ENCODE data around the gene KLHL29. TPM values are rescaled to one million over a fixed set of nuclear protein-coding genes. Genes with fewer than 3 reads are reported as not detected.

The KLHL29 gene
- total and polyA plus RNA-seq, 10 of the 15 experiments (the other 5 are each of a cell fraction or from before 2014, with no cell fraction given): 1.4 to 19.5 (median 6.1) TPM

DNA sequence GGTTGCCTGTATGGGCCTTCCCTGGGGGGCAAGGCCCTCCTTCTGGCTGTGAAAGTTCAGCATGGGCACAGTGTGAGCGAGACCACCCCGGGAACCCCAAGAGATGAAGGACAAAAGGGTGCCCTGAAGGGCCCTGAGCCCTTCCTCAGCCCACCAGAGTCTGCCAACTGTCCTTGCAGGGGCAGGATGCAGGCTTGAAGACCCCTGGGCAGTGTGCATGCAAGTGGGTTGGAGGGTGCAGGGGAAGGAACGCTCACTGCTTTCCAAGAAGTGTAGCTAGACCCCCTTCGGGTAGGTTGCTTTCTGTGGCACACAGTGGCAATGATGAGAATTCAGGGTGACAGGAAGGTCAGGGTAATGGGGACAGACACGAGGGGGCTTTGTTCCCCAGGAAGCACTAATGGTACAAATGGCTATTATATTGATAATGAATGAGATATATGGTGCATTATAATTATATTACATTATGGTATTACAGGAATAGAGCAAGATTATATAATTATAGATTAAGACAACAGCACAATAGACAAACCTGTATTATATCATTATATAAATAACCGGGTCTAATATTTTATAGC, 313.2 kb downstream of the KLHL29 start:
- TF ChIP-seq RFX5 (IDR thresholded peaks at IDR 0.05; ENCODE audit: low read depth, low read length): no peak
- ChIA-PET RAD21 (ENCODE audit: unreplicated experiment) (no interaction called here), CTCF (interaction anchor here (1.1 kb wide), 1 partner anchor 466 kb away, joined by 3 read pairs; no protein-coding TSS in a partner anchor), SMC1A (ENCODE audit: uncharacterized antibody, unreplicated experiment) (interaction anchor here (0.7 to 1.2 kb wide), 2 partner anchors 18 to 499 kb away, joined by 3 to 4 read pairs; no protein-coding TSS in a partner anchor), POLR2A (no interaction called here)
- WGBS (ENCODE audit: insufficient coverage, insufficient replicate concordance, low lambda C conversion rate, missing lambda C conversion rate): 84% methylated on average over 6 of the region's 6 CpGs
- H3K4me3 ChIP-seq: no peak overlapping the region
- H3K4me1 ChIP-seq (ENCODE audit: control insufficient read depth, insufficient read depth, low read length): no peaks in the 10 kb centered on the region
- H4K20me1 ChIP-seq (ENCODE audit: control insufficient read depth, insufficient read depth): no peaks in the 10 kb centered on the region
- no peaks in the 10 kb centered on the region for H3K79me2 ChIP-seq (ENCODE audit: control insufficient read depth, insufficient read depth, low read length)
- intact Hi-C loops (cut with micrococcal nuclease; ENCODE audit: unreplicated experiment): no loop called here
- BruUV-seq (replicated peaks): no TSS peak
- no peak overlapping the region for H2AFZ ChIP-seq (ENCODE audit: control insufficient read depth, low read depth, low read length)
- no peaks in the 10 kb centered on the region for H3K27me3 ChIP-seq (replicated peaks in 1 of 2; ENCODE audit: control insufficient read depth in 2 of 2, insufficient read depth in 2 of 2, low read length in 1 of 2)
- H3K36me3 ChIP-seq (ENCODE audit: control insufficient read depth in 2 of 2, insufficient read depth in 2 of 2, low read length in 1 of 2): peaks cover 12 to 16% of the 10 kb centered on the region in 2 experiments; a peak in 3 of 4 replicates
- ATAC-seq (no peak), DNase-seq (ENCODE audit: low read depth, low spot score) (no peak), FAIRE-seq (no peak)
- in situ Hi-C loops (cut with MboI): no loop called here
- no peak overlapping the region for H3K27ac ChIP-seq (ENCODE audit: control insufficient read depth, insufficient read depth)
- no peak overlapping the region for H3K9ac ChIP-seq (ENCODE audit: control insufficient read depth, insufficient read depth, low read length)
- no peaks in the 10 kb centered on the region for H3K9me3 ChIP-seq (replicated peaks; ENCODE audit: control insufficient read depth, insufficient read depth, low read length)
- H3K4me2 ChIP-seq (ENCODE audit: control insufficient read depth, insufficient read depth): no peak overlapping the region

- WGBS (ENCODE audit: insufficient coverage, insufficient replicate concordance, low lambda C conversion rate, missing lambda C conversion rate): 76% methylated on average over 17 of the region's 17 CpGs
- H3K9ac ChIP-seq (ENCODE audit: control insufficient read depth, insufficient read depth, low read length): no peak overlapping the region
- TF ChIP-seq SIN3A (IDR thresholded peaks at IDR 0.05; ENCODE audit: low read depth, low read length) (no peak), TCF12 (IDR thresholded peaks at IDR 0.05; ENCODE audit: low read depth, low read length) (no peak), ZBTB11 (CRISPR knock-in tag; IDR thresholded peaks at IDR 0.05) (no peak), POLR2AphosphoS5 (IDR thresholded peaks at IDR 0.05; ENCODE audit: low read length) (0 out of 2 replicates have a peak, but pooled peaks have one; percentile 17)
- H2AFZ ChIP-seq (ENCODE audit: control insufficient read depth, low read depth, low read length): no peak overlapping the region
- ChIA-PET SMC1A (ENCODE audit: uncharacterized antibody, unreplicated experiment) (interaction anchor here (1.2 kb wide), 1 partner anchor 17 kb away, joined by 4 read pairs; no protein-coding TSS in a partner anchor), RAD21 (ENCODE audit: unreplicated experiment) (no interaction called here), CTCF (no interaction called here), POLR2A (no interaction called here)
- no peaks in the 10 kb centered on the region for H3K9me3 ChIP-seq (replicated peaks; ENCODE audit: control insufficient read depth, insufficient read depth, low read length)
- intact Hi-C loops (cut with micrococcal nuclease; ENCODE audit: unreplicated experiment): no loop called here
- no TSS peak for BruUV-seq (replicated peaks)
- no peak overlapping the region for H3K4me2 ChIP-seq (ENCODE audit: control insufficient read depth, insufficient read depth)
- H3K79me2 ChIP-seq (ENCODE audit: control insufficient read depth, insufficient read depth, low read length): no peaks in the 10 kb centered on the region
- no peak overlapping the region for H3K4me3 ChIP-seq
- FAIRE-seq (no peak), DNase-seq (ENCODE audit: low read depth, low spot score) (no peak), ATAC-seq (no peak)
- H3K36me3 ChIP-seq (ENCODE audit: control insufficient read depth in 2 of 2, insufficient read depth in 2 of 2, low read length in 1 of 2): peaks cover 13 to 16% of the 10 kb centered on the region in 2 experiments; a peak in 3 of 4 replicates
- no peak overlapping the region for H3K27ac ChIP-seq (ENCODE audit: control insufficient read depth, insufficient read depth)
- in situ Hi-C loops (cut with MboI): no loop called here
- H4K20me1 ChIP-seq (ENCODE audit: control insufficient read depth, insufficient read depth): no peaks in the 10 kb centered on the region
- H3K27me3 ChIP-seq (replicated peaks in 1 of 2; ENCODE audit: control insufficient read depth in 2 of 2, insufficient read depth in 2 of 2, low read length in 1 of 2): no peaks in the 10 kb centered on the region
- no peaks in the 10 kb centered on the region for H3K4me1 ChIP-seq (ENCODE audit: control insufficient read depth, insufficient read depth, low read length)
Measured at GRCh38 chr2:23698721-23699579, 314.0 kb downstream of the KLHL29 start.
